Gastroesophageal sphincter (tissue), 4 donors: ENCODE measurements around the gene ZBTB16. TPM values are rescaled to one million over a fixed set of nuclear protein-coding genes. Genes with fewer than 3 reads are reported as not detected.

Experiments
- ATAC-seq: fragments of 150-250 bp; one replicate; pipeline ENCODE4 v1.9.1; 2016; ENCODE audit warnings: mild to moderate bottlenecking, moderate library complexity
- H3K27ac ChIP-seq, 4 donors: fragments of 200-600 bp; sonication (generic) in 3 of 4; 1 replicate in 3 of 4; 2 replicates in 1 of 4; pipeline ENCODE4 v1.5.1; 2016 to 2019
- H3K27me3 ChIP-seq: fragments of 200-600 bp; sonication (generic); one replicate; pipeline ENCODE4 v1.5.1; 2019
- H3K36me3 ChIP-seq, 2 donors: fragments of 200-600 bp; sonication (generic); one replicate each; pipeline ENCODE4 v1.5.1; 2019; ENCODE audit warnings: control low read depth in 1 of 2
- H3K4me1 ChIP-seq, 3 donors: fragments of 200-600 bp; sonication (generic); 1 replicate in 2 of 3; 2 replicates in 1 of 3; pipeline ENCODE4 v1.5.1; 2016 to 2019; ENCODE audit warnings: control low read depth in 2 of 3
- H3K4me3 ChIP-seq, 2 donors: fragments of 200-600 bp; sonication (generic); one replicate each; pipeline ENCODE4 v1.5.1; 2019; ENCODE audit warnings: mild to moderate bottlenecking in 1 of 2, moderate library complexity in 1 of 2
- H3K9me3 ChIP-seq, 3 donors: fragments of 200-600 bp; sonication (generic); one replicate each; pipeline ENCODE4 v1.5.1; 2017 to 2019; ENCODE audit warnings: control low read depth in 2 of 3
- CTCF ChIP-seq, 4 experiments: fragments of 200-600 bp in 2 of 4; fragments of 450-650 bp in 2 of 4; sonication (generic) in 1 of 4; IDR thresholded peaks; one replicate each; pipeline ENCODE4 v1.5.1; 2017 to 2019; ENCODE audit warnings: antibody characterized with exemption in 4 of 4, mild to moderate bottlenecking in 2 of 4, moderate library complexity in 2 of 4
- EP300 ChIP-seq: sonication (generic); formaldehyde crosslinking; IDR thresholded peaks from one replicate; pipeline ENCODE4 v1.6.1; 2017; ENCODE audit warnings: antibody characterized with exemption, mild to moderate bottlenecking
- POLR2A ChIP-seq, 2 donors: fragments of 450-650 bp; IDR thresholded peaks; one replicate each; pipeline ENCODE4 v1.6.1; 2017; ENCODE audit warnings: antibody characterized with exemption in 2 of 2, mild to moderate bottlenecking in 2 of 2, moderate library complexity in 1 of 2
- POLR2AphosphoS5 ChIP-seq: sonication (generic); formaldehyde crosslinking; IDR thresholded peaks from one replicate; pipeline ENCODE4 v1.6.1; 2017; ENCODE audit warnings: antibody characterized with exemption
- WGBS, 2 donors: methylation state at CpG; one replicate each; pipeline ENCODE4 v1.1.5; 2018; ENCODE audit warnings: low coverage in 1 of 2; 5-methylcytosine and 5-hydroxymethylcytosine counted together
- total RNA-seq, 4 donors: library from RNA; depleted of rRNA; stranded (reverse); fragments of >200 nt; gene quantifications; one replicate each; pipeline ENCODE4 v1.1.0, GENCODE V29; 2016

The ZBTB16 gene
- total RNA-seq, 4 donors from 2014 or later: 153 to 284 (median 232) TPM

- WGBS, 2 donors: 82% methylated on average over 2 of the region's 9 CpGs; no CpG with 5 or more reads in 1 of the 2 donors
- peak overlapping the region; percentile 91 to 100 (median 97) for H3K27ac ChIP-seq
- TF ChIP-seq POLR2A (IDR thresholded peaks at IDR 0.05): no peak
- TF ChIP-seq POLR2AphosphoS5: peak; percentile 61
- ATAC-seq: peak; percentile 54
- peaks cover 0 to 7% of the 10 kb centered on the region in 2 donors for H3K36me3 ChIP-seq
- no peaks in the 10 kb centered on the region for H3K9me3 ChIP-seq
- peaks cover 87 to 100% (median 87%) of the 10 kb centered on the region in 3 donors for H3K4me1 ChIP-seq
- no peak overlapping the region for H3K4me3 ChIP-seq
- no peaks in the 10 kb centered on the region for H3K27me3 ChIP-seq
These were observed 109.8 kb downstream of the ZBTB16 start for GRCh38 chr11:114169321-114169749.

- 100% methylated on average over 1 of the region's 2 CpGs; no CpG with 5 or more reads in 1 of the 2 donors for WGBS, 2 donors
- Histone ChIP-seq H3K36me3 (peaks cover 0 to 7% of the 10 kb centered on the region in 2 donors), H3K27ac (peak overlapping the region; percentile 91 to 100 (median 97)), H3K4me1 (peaks cover 86 to 100% (median 87%) of the 10 kb centered on the region in 3 donors), H3K9me3 (no peaks in the 10 kb centered on the region), H3K4me3 (no peak overlapping the region), H3K27me3 (no peaks in the 10 kb centered on the region)
- no peak for ATAC-seq
- TF ChIP-seq CTCF (IDR thresholded peaks at IDR 0.05): no peak
- no peak for TF ChIP-seq POLR2A (IDR thresholded peaks at IDR 0.05)
- no peak for TF ChIP-seq POLR2AphosphoS5
- TF ChIP-seq EP300: no peak
These were observed 110.3 kb downstream of the ZBTB16 start for GRCh38 chr11:114169821-114170220.

DNA sequence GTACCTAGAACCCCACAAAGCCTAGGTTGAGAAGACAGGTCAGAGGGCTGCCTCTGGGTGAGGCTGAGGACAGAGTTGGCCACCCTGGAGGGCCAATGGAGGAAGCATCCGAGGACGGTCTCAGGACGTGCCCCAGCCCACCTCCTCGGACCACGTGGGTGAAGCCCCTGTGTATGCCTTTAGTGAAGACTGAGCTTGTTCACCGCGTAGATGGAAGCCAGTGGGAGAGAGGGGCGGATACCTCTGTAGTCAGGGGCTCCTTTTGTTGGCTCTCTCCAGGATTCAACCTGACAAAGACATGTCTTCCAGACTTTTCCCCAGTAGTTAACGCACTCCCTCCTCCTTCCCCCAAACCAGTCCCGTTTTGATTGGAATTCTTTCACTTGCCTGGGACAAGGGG lies 110.7 kb downstream of the ZBTB16 start:
- TF ChIP-seq POLR2AphosphoS5 (no peak), CTCF (IDR thresholded peaks at IDR 0.05) (no peak), EP300 (no peak), POLR2A (IDR thresholded peaks at IDR 0.05) (no peak)
- Histone ChIP-seq H3K27me3 (no peaks in the 10 kb centered on the region), H3K36me3 (peaks cover 0 to 7% of the 10 kb centered on the region in 2 donors), H3K27ac (peak overlapping the region; percentile 91 to 100 (median 97)), H3K9me3 (no peaks in the 10 kb centered on the region), H3K4me3 (no peak overlapping the region), H3K4me1 (peaks cover 86 to 100% (median 87%) of the 10 kb centered on the region in 3 donors)
- WGBS, 2 donors: 88 to 94% methylated on average over 7 to 9 of the region's 10 CpGs
- no peak for ATAC-seq

DNA sequence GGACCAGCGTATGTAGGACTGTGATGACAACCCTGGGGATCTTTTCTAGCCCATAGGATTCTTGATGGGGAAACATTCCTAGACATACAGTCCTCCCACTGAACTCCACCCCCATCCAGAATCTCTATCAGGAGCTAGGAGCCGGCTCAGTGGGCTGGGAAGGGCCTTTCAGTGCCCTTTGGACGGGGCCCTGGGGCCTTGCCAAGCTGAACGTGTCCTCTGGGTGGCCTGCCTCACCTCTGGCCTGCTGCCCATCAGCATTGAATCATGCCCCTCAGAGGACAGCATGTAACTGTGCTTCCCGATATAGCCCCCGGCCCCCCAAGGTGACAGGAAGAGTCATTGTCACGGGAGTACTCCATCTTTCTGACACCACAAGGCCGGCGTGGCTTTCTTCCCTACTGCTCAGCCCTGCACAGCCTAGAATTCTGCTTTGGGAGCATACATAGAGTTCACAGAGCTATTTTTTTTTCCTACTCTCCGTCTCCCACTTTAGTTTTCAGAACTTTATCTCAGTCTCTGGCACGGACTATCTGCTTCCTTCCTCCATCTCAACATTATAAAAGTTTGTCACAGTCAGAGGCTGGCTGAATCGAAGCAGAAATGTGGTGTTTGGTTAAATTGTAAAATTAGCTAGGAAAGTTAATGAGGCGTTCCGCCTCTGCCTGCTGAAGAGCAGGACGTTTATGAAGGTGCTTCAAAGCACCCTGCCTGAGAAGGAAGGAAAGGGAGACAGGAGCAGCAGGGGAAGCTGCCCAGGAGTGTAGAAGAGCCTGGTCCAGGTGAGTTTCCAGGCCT lies 111.9 kb downstream of the ZBTB16 start:
- TF ChIP-seq EP300 (peak; percentile 59), POLR2AphosphoS5 (peak; percentile 99), POLR2A (IDR thresholded peaks at IDR 0.05) (no peak)
- Histone ChIP-seq H3K4me3 (no peak overlapping the region), H3K4me1 (peaks cover 77 to 100% (median 87%) of the 10 kb centered on the region in 3 donors), H3K27ac (peak overlapping the region; percentile 91 to 100 (median 97)), H3K9me3 (no peaks in the 10 kb centered on the region), H3K27me3 (no peaks in the 10 kb centered on the region), H3K36me3 (peaks cover 0 to 7% of the 10 kb centered on the region in 2 donors)
- WGBS, 2 donors: 20 to 64% methylated on average over 7 to 11 of the region's 15 CpGs
- peak; percentile 52 for ATAC-seq

DNA sequence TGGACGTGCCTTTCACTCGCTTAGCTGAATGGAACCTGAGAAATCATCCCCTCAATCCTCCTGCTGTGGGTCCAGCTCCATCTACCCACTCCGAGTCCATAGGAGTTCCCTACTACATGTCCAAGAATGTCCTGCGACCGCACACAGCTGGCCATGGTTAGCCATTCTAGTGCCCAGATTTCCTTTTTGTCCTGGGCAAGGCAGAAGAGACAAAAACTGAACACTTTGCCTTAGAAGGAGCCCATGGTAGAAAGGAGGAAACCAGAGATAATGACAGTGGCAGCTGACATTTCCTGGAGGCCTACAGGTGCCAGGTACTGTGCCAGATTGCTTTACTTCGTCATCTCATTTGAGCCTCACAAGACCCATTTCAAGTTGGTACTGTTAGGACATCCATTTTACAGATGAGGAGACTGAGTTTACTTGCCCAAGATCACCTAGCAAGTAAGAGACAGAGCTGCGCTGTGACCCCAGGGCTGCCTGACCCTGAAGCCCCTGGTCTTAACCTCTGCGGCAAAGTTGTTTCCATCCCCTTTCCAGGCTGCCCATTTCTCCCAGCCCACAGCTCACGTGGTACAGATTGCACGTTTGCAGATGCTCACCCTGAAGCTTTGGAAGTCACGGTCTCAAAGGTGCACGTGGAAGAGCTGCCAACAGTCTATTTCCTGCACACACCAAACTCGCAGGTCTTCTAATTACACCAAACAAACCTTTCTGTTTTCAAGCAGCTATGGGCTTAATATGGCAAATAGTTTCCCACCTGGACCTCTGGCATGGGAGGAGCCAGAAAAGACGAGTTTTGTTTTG lies 112.7 kb downstream of the ZBTB16 start:
- TF ChIP-seq POLR2AphosphoS5 (peak; percentile 40), EP300 (no peak)
- 69 to 70% methylated on average over 11 to 14 of the region's 14 CpGs for WGBS, 2 donors
- Histone ChIP-seq H3K4me1 (peaks cover 75 to 100% (median 92%) of the 10 kb centered on the region in 3 donors), H3K27ac (peak overlapping the region; percentile 91 to 100 (median 97)), H3K4me3 (no peak overlapping the region), H3K36me3 (peaks cover 0 to 7% of the 10 kb centered on the region in 2 donors), H3K27me3 (no peaks in the 10 kb centered on the region), H3K9me3 (no peaks in the 10 kb centered on the region)
- no peak for ATAC-seq

DNA sequence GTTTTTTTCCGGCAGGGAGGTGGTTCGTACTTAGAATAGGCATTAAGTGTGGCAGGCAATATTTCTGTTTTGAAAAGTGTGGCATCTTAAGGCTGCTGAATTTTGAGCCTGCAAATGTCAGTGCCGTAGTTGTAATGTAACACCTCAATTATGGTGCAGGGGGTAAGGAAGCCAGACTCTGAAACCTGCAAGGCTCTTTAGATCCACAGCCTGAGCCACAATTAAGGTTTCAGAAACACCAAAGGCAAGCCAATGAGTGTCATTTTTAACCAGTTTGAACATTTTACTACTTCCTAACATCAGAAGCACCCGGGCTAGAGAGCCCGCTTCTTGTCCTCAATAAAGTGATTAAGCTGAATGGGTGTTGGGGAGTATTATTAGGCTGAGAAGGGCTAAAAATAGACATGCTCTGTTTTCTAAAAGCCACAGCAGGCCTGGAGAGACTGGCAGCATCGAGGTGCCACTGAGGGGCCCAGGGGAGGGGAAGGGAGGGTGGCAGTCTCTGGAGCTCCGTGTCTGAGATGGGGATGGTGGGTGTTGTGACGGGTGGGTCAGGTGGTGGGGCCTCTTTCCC lies 113.4 kb downstream of the ZBTB16 start:
- Histone ChIP-seq H3K4me3 (no peak overlapping the region), H3K4me1 (peaks cover 76 to 100% (median 92%) of the 10 kb centered on the region in 3 donors), H3K27ac (peak overlapping the region; percentile 91 to 100 (median 97)), H3K27me3 (no peaks in the 10 kb centered on the region), H3K9me3 (no peaks in the 10 kb centered on the region), H3K36me3 (peaks cover 0 to 7% of the 10 kb centered on the region in 2 donors)
- ATAC-seq: no peak
- TF ChIP-seq POLR2AphosphoS5 (peak; percentile 7), EP300 (no peak), CTCF (IDR thresholded peaks at IDR 0.05) (no peak), POLR2A (IDR thresholded peaks at IDR 0.05) (peak in 1 of 2 donors; percentile 19)
- 30 to 37% methylated on average over 4 to 8 of the region's 8 CpGs for WGBS, 2 donors
